Measurements from ENCODE around the gene LRP6. TPM values are rescaled to one million over a fixed set of nuclear protein-coding genes. Genes with fewer than 3 reads are reported as not detected.
"Not testable (repeated sequence)": the region's sequence is repeated elsewhere in the genome, so short reads cannot be mapped to it uniquely, and the experiment has no call there.

LRP6 gene
- polyA plus RNA-seq, 6 donors from 2014 or later: 0.48 to 1.2 (median 0.87) TPM; not detected in 2

DNA sequence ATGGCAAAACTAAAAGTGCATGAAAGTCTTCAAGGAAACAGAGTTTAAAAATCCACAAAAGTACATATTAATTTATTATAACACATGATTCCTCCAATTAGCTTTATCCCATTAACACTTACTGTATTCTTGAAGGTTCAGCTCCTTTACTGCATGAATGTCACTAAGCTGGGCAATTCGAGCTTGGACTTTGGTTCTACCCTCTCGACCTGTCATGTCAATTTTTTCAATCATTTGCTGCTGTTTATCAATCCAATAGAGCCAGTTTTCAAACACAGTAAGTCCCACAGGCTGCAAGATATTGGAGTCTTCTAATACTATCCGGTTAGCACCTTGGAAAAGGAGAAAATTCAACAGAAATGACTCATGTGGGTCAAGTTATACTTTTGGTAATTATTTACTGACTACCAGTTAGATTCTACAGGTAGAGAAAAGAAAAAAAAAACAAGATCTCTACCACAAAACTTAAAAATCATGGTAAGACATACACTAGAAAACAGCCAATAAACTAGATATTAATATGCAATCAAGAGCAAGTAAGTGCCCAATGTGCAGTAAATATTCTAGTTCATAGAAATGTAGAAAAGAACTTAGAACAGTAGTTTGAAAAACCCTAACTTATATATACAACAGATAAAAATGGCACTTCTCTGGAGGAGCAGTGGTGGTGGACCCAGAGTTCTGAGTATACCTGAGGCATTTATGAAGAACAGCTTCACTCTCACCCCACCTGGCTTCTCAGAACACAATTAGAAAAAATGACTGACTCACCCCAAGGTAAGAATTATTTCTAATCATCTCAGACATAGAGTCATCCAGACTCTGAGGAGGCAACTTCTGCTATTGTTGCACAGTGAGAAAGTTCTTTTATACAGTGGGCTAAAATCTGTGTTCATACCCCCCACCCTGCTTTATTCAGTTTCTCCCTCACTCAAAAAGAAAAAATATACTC lies 128.4 kb downstream of the LRP6 start:
- Mint-ChIP-seq H3K4me1 (no peaks in the 10 kb centered on the region), H3K4me3 (no peak overlapping the region), H3K36me3 (no peaks in the 10 kb centered on the region), H3K27ac (no peak overlapping the region), H3K9me3 (no peaks in the 10 kb centered on the region), H3K27me3 (no peaks in the 10 kb centered on the region)
- DNase-seq (no peak), ATAC-seq (ENCODE audit: low read depth in 2 of 2) (no peak)

DNA sequence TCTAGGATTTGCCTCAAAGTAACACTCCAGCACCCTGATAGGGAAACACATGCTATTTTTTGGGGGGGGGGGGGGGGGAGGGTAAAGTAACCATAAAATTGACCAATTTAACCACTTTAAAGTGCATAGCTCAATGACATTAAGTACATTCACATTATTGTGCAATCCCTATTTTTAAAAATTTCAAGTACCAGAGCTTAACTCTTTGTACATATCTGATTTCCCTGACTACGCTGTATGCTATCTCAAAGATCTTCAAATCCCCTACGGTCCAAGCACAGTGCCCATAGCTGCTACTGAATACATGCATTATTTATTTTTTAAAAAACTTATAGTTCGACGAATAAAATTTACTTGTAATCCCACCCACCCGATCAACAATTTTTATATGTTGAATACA lies 133.1 kb downstream of the LRP6 start:
- H3K4me1 Mint-ChIP-seq: no peaks in the 10 kb centered on the region
- H3K27ac Mint-ChIP-seq: no peak overlapping the region
- H3K27me3 Mint-ChIP-seq: no peaks in the 10 kb centered on the region
- ATAC-seq (ENCODE audit: low read depth in 2 of 2): no peak
- DNase-seq: no peak
- no peaks in the 10 kb centered on the region for H3K9me3 Mint-ChIP-seq
- no peaks in the 10 kb centered on the region for H3K36me3 Mint-ChIP-seq
- H3K4me3 Mint-ChIP-seq: no peak overlapping the region

DNA sequence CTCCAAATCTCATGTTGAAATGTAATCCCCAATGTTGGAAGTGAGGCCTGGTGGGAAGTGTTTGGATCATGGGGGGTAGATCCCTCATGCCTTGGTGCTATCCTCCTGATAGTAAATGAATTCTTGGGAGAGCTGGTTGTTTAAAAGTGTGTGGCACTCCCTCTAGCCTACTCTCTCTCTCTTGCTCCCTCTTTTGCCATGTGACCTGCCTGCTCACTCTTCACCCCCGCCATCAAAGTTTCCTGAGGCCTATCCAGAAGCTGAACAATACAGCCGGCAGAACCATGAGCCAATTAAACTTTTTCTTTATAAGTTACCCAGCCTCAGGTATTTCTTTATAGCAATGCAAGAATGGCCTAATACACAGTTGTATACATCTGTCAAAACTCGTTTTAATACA lies 133.6 kb downstream of the LRP6 start:
- Mint-ChIP-seq H3K36me3 (no peaks in the 10 kb centered on the region), H3K27me3 (no peaks in the 10 kb centered on the region), H3K9me3 (no peaks in the 10 kb centered on the region), H3K4me1 (no peaks in the 10 kb centered on the region), H3K27ac (no peak overlapping the region), H3K4me3 (no peak overlapping the region)
- ATAC-seq (ENCODE audit: low read depth in 2 of 2): no peak
- no peak for DNase-seq

DNA sequence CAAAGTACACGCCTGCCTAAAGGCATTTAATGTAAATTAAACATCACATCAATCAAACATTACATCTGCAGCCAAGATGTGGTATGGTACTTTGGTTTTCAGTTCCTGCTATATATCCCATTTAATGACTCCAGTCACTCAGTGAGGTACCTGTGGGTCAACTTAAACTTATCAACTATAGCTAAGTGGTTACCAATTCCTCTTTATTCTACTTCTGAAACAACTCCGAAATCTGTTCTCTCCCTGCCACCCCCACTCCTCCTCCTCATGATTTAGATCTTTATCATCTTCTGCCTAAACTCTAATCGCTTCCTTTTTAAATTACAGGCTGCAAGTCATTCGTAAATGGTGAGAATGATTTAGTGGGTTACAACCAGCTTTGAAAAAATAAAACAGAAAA lies 138.2 kb downstream of the LRP6 start:
- Mint-ChIP-seq H3K4me3 (no peak overlapping the region), H3K9me3 (no peaks in the 10 kb centered on the region), H3K27me3 (no peaks in the 10 kb centered on the region), H3K4me1 (no peaks in the 10 kb centered on the region), H3K27ac (no peak overlapping the region), H3K36me3 (no peaks in the 10 kb centered on the region)
- DNase-seq: no peak
- ATAC-seq (ENCODE audit: low read depth in 2 of 2): no peak

DNA sequence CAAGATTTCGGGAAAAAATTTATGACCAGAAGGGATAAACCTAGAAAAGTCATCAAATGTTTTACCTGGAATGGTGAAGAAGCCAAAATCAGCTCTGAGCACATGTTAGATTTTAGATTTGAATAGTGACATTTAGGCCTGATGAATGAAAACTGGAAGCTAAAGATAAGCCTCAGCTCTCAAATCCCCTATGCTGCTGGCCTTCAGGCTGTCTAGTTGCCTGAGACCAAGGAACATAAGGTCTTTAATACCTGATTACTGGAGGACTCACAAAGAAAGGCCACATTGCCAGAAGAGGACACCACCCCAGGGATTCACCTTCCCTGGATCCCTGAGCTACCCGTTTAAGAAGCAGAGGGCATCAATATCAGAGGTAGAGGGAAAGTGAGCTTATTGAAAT lies 139.5 kb downstream of the LRP6 start:
- no peaks in the 10 kb centered on the region for H3K27me3 Mint-ChIP-seq
- ATAC-seq (ENCODE audit: low read depth in 2 of 2): no peak
- no peak for DNase-seq
- H3K4me3 Mint-ChIP-seq: no peak overlapping the region
- no peaks in the 10 kb centered on the region for H3K4me1 Mint-ChIP-seq
- no peaks in the 10 kb centered on the region for H3K9me3 Mint-ChIP-seq
- no peaks in the 10 kb centered on the region for H3K36me3 Mint-ChIP-seq
- no peak overlapping the region for H3K27ac Mint-ChIP-seq

DNA sequence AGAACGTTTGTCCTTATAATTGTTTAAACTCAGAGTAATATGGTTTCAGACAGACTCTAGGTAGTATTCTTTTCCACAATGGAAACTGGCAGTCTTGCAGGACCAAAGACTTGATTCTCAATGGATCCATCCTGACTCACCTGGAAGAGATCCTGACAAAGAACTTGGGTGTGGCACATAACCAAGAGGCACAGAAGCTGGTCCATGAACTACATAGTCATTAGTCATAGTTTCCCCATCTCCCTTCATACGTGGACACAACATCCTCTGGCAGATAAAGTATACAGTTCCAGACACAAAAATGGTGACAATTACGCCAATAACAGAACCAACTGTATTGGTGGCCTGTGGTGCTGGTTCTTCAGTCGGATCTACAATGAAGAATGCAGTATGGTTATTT lies 140.3 kb downstream of the LRP6 start:
- Mint-ChIP-seq H3K36me3 (no peaks in the 10 kb centered on the region), H3K4me3 (no peak overlapping the region), H3K4me1 (no peaks in the 10 kb centered on the region), H3K9me3 (no peaks in the 10 kb centered on the region), H3K27me3 (no peaks in the 10 kb centered on the region), H3K27ac (no peak overlapping the region)
- DNase-seq (no peak), ATAC-seq (ENCODE audit: low read depth in 2 of 2) (no peak)

DNA sequence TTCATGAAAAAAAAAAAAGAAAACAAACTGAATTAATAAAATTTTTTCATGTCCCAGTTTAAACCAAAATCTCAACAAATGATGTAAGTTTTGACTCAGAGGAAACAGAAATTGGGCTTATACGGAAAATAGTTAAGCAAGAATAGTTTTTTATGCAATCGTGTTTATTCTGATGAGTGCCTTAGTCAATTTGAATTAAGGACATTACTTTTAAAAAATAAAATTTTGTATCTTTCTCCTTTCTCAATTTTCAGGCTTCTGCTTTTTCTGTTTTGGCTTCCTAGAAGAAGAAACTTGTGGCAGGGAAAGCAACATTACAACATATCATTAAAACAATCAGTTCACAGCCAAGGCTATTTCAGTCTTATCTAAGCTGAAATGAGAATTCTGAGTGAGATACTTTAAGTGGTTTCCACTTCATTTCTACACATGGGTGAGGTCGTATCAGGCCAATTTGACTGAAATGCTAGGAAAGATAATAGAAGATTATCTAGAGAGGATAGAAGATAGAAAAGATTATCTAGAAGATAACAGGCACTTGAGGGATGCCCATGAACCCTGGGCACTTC lies 143.7 kb downstream of the LRP6 start:
- ATAC-seq (ENCODE audit: low read depth in 2 of 2): no peak

DNA sequence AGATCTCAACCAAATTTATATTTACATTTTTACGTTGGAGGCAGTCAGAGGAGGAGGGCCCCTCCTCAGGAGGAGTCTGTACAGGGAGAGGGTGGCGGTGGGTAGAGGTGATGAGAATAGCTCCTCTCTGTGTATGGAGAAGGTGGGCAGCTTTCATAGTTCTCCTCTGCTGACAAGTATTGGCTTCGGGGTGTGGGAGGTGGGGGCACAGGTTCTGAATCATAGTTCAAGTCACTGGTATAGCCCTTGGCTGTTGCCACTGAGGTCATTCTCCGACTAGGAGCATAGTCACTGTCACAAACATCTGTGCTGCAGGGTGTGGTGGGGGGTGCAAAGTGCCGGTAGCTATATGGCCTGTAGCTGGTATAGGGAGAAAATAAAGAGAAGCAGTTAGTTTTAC lies 145.8 kb downstream of the LRP6 start:
- H3K27me3 Mint-ChIP-seq: no peaks in the 10 kb centered on the region
- H3K4me1 Mint-ChIP-seq: no peaks in the 10 kb centered on the region
- no peak overlapping the region for H3K27ac Mint-ChIP-seq
- DNase-seq: no peak
- no peak for ATAC-seq (ENCODE audit: low read depth in 2 of 2)
- H3K36me3 Mint-ChIP-seq: no peaks in the 10 kb centered on the region
- no peaks in the 10 kb centered on the region for H3K9me3 Mint-ChIP-seq
- no peak overlapping the region for H3K4me3 Mint-ChIP-seq

More for the DNA sequence above, 143.7 kb downstream of the LRP6 start:
- Mint-ChIP-seq H3K27ac (no peak overlapping the region), H3K27me3 (no peaks in the 10 kb centered on the region), H3K36me3 (no peaks in the 10 kb centered on the region), H3K9me3 (no peaks in the 10 kb centered on the region), H3K4me3 (no peak overlapping the region), H3K4me1 (no peaks in the 10 kb centered on the region)
- DNase-seq: no peak

DNA sequence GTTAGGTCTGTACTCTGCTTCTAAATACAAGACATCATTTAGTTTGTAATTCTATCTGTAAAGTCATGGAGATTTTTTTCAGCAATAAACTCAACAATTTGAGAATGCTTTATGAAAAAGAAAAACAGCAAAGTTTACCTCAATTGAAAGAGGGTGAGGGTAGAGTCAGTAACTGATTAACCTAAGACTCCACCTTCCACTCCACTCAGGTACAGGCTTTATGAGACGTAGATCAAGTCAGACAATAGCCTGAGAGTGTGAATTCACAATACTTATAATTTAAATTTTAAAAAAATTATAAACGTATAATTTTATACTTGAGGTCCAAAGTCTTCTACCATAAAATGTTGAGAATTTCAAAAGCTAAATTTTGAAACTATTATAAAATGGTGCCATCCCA lies 150.2 kb downstream of the LRP6 start:
- H3K4me3 Mint-ChIP-seq: no peak overlapping the region
- no peaks in the 10 kb centered on the region for H3K27me3 Mint-ChIP-seq
- DNase-seq (no peak), ATAC-seq (ENCODE audit: low read depth in 2 of 2) (no peak)
- no peaks in the 10 kb centered on the region for H3K9me3 Mint-ChIP-seq
- no peaks in the 10 kb centered on the region for H3K36me3 Mint-ChIP-seq
- H3K27ac Mint-ChIP-seq: no peak overlapping the region
- no peaks in the 10 kb centered on the region for H3K4me1 Mint-ChIP-seq

DNA sequence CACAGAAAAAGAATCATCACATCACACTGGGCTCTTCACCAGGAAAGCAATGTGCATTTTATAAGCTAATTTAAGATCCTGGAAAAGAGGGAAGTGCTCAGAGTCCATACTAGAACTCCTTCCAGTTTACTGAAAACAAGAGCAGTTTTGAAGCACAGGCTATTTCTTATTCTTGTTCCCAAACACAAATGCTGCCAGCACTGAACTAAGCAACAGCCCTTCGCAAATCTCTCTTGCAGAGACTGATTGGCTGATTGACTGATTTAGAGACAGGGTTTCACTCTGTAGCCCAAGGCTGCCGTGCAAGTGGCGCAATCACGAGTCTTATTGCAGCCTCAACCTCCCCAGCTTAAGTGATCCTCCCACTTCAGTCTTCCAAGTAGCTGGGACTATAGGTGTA lies 151.3 kb downstream of the LRP6 start:
- Mint-ChIP-seq H3K27me3 (no peaks in the 10 kb centered on the region), H3K9me3 (peaks cover 0 to 5% (median 0%) of the 10 kb centered on the region in 7 donors), H3K27ac (no peak overlapping the region), H3K4me3 (no peak overlapping the region), H3K4me1 (peaks cover 0 to 4% (median 0%) of the 10 kb centered on the region in 3 donors), H3K36me3 (no peaks in the 10 kb centered on the region)
- ATAC-seq (ENCODE audit: low read depth in 2 of 2) (no peak), DNase-seq (no peak)

DNA sequence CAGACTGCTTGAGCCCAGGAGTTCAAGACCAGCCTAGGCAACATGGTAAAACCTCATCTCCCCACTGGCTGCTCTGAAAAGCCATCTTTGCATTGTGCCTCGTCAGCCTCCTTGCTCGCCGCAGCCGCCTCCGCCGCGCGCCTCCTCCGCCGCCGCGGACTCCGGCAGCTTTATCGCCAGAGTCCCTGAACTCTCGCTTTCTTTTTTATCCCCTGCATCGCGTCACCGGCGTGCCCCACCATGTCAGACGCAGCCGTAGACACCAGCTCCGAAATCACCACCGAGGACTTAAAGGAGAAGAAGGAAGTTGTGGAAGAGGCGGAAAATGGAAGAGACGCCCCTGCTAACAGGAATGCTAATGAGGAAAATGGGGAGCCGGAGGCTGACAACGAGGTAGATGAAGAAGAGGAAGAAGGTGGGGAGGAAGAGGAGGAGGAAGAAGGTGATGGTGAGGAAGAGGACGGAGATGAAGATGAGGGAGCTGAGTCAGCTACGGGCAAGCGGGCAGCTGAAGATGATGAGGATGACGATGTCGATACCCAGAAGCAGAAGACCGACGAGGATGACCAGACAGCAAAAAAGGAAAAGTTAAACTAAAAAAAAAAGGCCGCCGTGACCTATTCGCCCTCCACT lies 155.8 kb downstream of the LRP6 start:
- peaks cover 9 to 22% of the 10 kb centered on the region in 2 donors for H3K36me3 Mint-ChIP-seq

DNA sequence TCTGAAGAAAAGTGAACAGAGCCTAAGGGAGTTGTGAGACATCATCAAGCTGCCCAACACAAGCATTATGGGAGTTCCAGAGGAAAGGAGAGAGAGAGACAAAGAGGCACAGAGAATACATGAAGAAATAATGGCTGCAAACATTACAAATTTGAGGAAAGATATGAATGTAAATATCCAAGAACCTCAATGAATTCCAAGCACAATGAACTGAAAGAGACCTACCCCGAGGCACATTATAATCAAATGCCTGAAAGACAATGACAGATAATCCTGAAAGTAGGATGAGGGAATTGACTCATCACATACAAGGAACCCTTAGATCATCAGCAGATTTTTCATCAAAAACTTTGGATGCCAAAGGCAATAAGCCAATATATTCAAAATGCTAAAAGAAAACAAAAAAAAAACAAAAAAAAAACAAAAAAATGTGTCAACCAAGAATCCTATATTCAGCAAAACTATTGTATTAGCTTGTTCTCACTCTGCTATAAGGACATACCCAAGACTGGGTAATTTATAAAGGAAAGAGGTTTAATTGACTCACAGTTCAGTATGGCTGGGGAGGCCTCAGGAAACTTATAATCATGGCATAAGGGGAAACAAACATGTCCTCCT lies 158.3 kb downstream of the LRP6 start:
- H3K4me3 Mint-ChIP-seq: no peak overlapping the region
- peak overlapping the region in 1 of 6 donors; percentile 7 for H3K27ac Mint-ChIP-seq
- peaks cover 12 to 38% (median 34%) of the 10 kb centered on the region in 7 donors for H3K9me3 Mint-ChIP-seq
- H3K4me1 Mint-ChIP-seq: peaks cover 0 to 4% (median 0%) of the 10 kb centered on the region in 3 donors
- H3K36me3 Mint-ChIP-seq: peaks cover 9 to 22% of the 10 kb centered on the region in 2 donors
- H3K27me3 Mint-ChIP-seq: no peaks in the 10 kb centered on the region
- ATAC-seq (ENCODE audit: low read depth in 2 of 2): no peak
- no peak for DNase-seq

More for the DNA sequence above, 155.8 kb downstream of the LRP6 start:
- H3K4me1 Mint-ChIP-seq; H3K27me3 Mint-ChIP-seq; DNase-seq; ATAC-seq (ENCODE audit: low read depth in 2 of 2): not testable (repeated sequence)
- H3K9me3 Mint-ChIP-seq: peaks cover 12 to 33% (median 26%) of the 10 kb centered on the region in 7 donors
- peak overlapping the region in 2 of 6 donors; percentile 25 to 47 for H3K27ac Mint-ChIP-seq
- H3K4me3 Mint-ChIP-seq: peak overlapping the region in 5 of 8 donors; percentile 44 to 80 (median 63)

DNA sequence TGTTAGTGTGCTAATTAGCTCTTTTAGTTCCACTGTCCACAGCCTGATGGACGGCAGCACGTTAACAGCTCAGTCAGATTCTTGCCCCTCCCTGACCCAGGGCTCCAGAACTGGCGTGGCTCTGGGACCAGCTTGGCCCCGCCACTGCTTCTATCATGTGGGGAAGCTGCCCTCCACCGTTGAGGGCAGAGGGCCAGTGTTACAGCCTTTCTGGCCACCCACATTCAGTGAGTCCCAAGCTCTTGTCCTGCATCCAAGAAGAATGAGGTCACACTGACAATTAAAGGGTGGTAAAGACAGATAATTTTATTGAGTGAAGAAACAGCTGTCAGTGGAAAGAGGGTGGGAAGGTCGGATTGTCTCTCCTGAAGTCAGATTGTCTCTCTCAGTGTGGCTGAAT lies 159.2 kb downstream of the LRP6 start:
- DNase-seq (no peak), ATAC-seq (ENCODE audit: low read depth in 2 of 2) (no peak)
- Mint-ChIP-seq H3K4me1 (peaks cover 0 to 4% (median 0%) of the 10 kb centered on the region in 3 donors), H3K9me3 (peaks cover 12 to 41% (median 34%) of the 10 kb centered on the region in 7 donors), H3K27me3 (no peaks in the 10 kb centered on the region), H3K27ac (no peak overlapping the region), H3K4me3 (peak overlapping the region in 1 of 8 donors; percentile 63), H3K36me3 (peaks cover 9 to 22% of the 10 kb centered on the region in 2 donors)
